Ovary (tissue), 3 donors: Measurements from ENCODE around the gene PRRG2.

Source experiments
- EP300 ChIP-seq: sonication (generic); formaldehyde crosslinking; IDR thresholded peaks from one replicate; pipeline ENCODE4 v1.6.1; 2017; ENCODE audit warnings: antibody characterized with exemption
- POLR2A ChIP-seq: fragments of 450-650 bp; IDR thresholded peaks from one replicate; pipeline ENCODE4 v1.6.1; 2017; ENCODE audit warnings: antibody characterized with exemption, mild to moderate bottlenecking, moderate library complexity
- TF ChIP-seq, protein P1 (sequence below), 3 donors: fragments of 450-650 bp in 2 of 3; fragments of 200-600 bp in 1 of 3; IDR thresholded peaks; one replicate each; pipeline versions ENCODE4 v1.5.1 to v1.8.0; 2016 to 2022; ENCODE audit warnings: antibody characterized with exemption in 3 of 3, mild to moderate bottlenecking in 1 of 3
- donor health status: DM: no; HTN: no; CAD: no.

DNA sequence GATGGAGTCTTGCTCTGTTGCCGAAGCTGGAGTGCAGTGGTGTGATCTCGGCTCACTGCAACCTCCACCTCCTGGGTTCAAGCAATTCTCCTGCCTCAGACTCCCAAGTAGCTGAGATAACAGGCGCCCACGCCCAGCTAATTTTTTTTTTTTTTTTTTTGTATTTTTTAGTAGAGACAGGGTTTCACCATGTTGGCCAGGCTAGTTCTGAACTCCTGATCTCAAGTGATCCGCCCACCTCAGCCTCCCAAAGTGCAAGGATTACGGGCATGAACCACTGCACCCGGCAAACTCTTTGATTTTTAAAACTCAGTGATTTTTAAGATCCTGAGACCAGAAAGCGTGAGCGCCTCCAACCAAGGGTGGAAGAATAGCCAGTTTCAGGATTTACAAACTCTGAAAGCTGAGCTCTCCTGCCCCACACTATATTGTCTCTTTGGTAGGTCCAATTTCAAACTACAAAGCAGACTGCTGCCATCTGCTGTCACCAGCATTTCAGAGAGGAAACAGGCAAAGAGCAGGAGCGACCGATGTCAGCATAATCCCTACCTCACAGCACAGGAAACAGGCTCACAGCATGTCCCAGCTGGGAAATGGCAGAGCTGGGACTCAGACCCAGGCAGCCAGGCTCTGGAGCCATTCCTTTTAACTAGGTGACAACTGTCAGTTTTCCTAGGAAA is 10.0 kb upstream of the PRRG2 start:
- TF ChIP-seq, protein P1, sequence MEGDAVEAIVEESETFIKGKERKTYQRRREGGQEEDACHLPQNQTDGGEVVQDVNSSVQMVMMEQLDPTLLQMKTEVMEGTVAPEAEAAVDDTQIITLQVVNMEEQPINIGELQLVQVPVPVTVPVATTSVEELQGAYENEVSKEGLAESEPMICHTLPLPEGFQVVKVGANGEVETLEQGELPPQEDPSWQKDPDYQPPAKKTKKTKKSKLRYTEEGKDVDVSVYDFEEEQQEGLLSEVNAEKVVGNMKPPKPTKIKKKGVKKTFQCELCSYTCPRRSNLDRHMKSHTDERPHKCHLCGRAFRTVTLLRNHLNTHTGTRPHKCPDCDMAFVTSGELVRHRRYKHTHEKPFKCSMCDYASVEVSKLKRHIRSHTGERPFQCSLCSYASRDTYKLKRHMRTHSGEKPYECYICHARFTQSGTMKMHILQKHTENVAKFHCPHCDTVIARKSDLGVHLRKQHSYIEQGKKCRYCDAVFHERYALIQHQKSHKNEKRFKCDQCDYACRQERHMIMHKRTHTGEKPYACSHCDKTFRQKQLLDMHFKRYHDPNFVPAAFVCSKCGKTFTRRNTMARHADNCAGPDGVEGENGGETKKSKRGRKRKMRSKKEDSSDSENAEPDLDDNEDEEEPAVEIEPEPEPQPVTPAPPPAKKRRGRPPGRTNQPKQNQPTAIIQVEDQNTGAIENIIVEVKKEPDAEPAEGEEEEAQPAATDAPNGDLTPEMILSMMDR (IDR thresholded peaks at IDR 0.05): no peak
- TF ChIP-seq POLR2A (no peak), EP300 (no peak)
